ENCODE measurements around the gene PCSK2. TPM values are rescaled to one million over a fixed set of nuclear protein-coding genes. Genes with fewer than 3 reads are reported as not detected.

Gene PCSK2
- total and polyA plus RNA-seq, 2 donors (not counting 3 experiments of a cell fraction or from before 2014, with no cell fraction given), result not detected

- Histone ChIP-seq H3K4me1 (ENCODE audit: control insufficient read depth, extremely low read depth, insufficient read depth, low read length) (no peaks in the 10 kb centered on the region), H3K4me3 (replicated peaks in 1 of 3; ENCODE audit: insufficient read depth in 1 of 3, low read depth in 1 of 3, low read length in 3 of 3) (no peak overlapping the region), H3K9ac (replicated peaks; ENCODE audit: extremely low read depth, insufficient read depth, low read length) (no peak overlapping the region), H3K36me3 (ENCODE audit: control insufficient read depth in 2 of 2, extremely low read depth in 1 of 2, insufficient read depth in 2 of 2, low read length in 2 of 2) (no peaks in the 10 kb centered on the region), H3K27me3 (ENCODE audit: control insufficient read depth in 2 of 2, insufficient read depth in 2 of 2, low read length in 2 of 2) (peaks cover 0 to 5% of the 10 kb centered on the region in 2 experiments), H2AFZ (ENCODE audit: low read depth, low read length) (no peak overlapping the region), H3K9me3 (replicated peaks; ENCODE audit: control insufficient read depth, insufficient read depth, low read length) (no peaks in the 10 kb centered on the region), H3K79me2 (ENCODE audit: control insufficient read depth, insufficient read depth, low read length) (no peaks in the 10 kb centered on the region), H3K4me2 (ENCODE audit: insufficient read depth, low read length) (no peak overlapping the region), H3K27ac (ENCODE audit: insufficient read depth, low read depth, low read length) (no peak overlapping the region), H3K9me1 (replicated peaks; ENCODE audit: control insufficient read depth, extremely low read depth, insufficient read depth, low read length) (no peaks in the 10 kb centered on the region), H4K20me1 (replicated peaks; ENCODE audit: control insufficient read depth, extremely low read depth, insufficient read depth, low read length) (no peaks in the 10 kb centered on the region)
- intact Hi-C loops (cut with micrococcal nuclease), result no loop called here
- DNase-seq (ENCODE audit: low read depth, low spot score), result no peak
- CTCF ChIA-PET, result no interaction called here
- no TSS peak for BruUV-seq (replicated peaks)
- no peak for FAIRE-seq
- POLR2A ChIA-PET, result no interaction called here
- dilution Hi-C loops (cut with MboI; ENCODE audit: extremely low pct_ligation_motif_present, low sequenced_read_pairs), result no loop called here
- TF ChIP-seq EZH2 (IDR thresholded peaks at IDR 0.05; ENCODE audit: borderline replicate concordance, low read depth, low read length, severe bottlenecking) (no peak), GATA2 (IDR thresholded peaks at IDR 0.05; ENCODE audit: insufficient read depth, insufficient read length, low read depth, low read length) (no peak), FOS (IDR thresholded peaks at IDR 0.05; ENCODE audit: borderline replicate concordance, insufficient read depth, low read length) (no peak), JUN (IDR thresholded peaks at IDR 0.05; ENCODE audit: borderline replicate concordance, insufficient read depth, insufficient read length, low read depth) (no peak), MYC (IDR thresholded peaks at IDR 0.05; ENCODE audit: low read depth, low read length) (no peak), POLR2A (IDR thresholded peaks at IDR 0.05; ENCODE audit: low read depth, low read length) (no peak), POLR2AphosphoS5 (IDR thresholded peaks at IDR 0.05; ENCODE audit: insufficient read depth, low read depth, low read length) (no peak)
- TF ChIP-seq, protein P1, sequence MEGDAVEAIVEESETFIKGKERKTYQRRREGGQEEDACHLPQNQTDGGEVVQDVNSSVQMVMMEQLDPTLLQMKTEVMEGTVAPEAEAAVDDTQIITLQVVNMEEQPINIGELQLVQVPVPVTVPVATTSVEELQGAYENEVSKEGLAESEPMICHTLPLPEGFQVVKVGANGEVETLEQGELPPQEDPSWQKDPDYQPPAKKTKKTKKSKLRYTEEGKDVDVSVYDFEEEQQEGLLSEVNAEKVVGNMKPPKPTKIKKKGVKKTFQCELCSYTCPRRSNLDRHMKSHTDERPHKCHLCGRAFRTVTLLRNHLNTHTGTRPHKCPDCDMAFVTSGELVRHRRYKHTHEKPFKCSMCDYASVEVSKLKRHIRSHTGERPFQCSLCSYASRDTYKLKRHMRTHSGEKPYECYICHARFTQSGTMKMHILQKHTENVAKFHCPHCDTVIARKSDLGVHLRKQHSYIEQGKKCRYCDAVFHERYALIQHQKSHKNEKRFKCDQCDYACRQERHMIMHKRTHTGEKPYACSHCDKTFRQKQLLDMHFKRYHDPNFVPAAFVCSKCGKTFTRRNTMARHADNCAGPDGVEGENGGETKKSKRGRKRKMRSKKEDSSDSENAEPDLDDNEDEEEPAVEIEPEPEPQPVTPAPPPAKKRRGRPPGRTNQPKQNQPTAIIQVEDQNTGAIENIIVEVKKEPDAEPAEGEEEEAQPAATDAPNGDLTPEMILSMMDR (IDR thresholded peaks at IDR 0.05; ENCODE audit: extremely low read depth in 1 of 2, insufficient read depth in 1 of 2, low read depth in 1 of 2, low read length in 2 of 2), result no peak
- TF ChIP-seq, protein P2, sequence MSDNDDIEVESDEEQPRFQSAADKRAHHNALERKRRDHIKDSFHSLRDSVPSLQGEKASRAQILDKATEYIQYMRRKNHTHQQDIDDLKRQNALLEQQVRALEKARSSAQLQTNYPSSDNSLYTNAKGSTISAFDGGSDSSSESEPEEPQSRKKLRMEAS (IDR thresholded peaks at IDR 0.05; ENCODE audit: insufficient read depth, insufficient read length), result no peak
Measured at GRCh38 chr20:17473659-17474058, 246.8 kb downstream of the PCSK2 start.

Data from endothelial cell of umbilical vein (primary cell).